ENCODE data around the gene MACROH2A1. TPM values are rescaled to one million over a fixed set of nuclear protein-coding genes. Genes with fewer than 3 reads are reported as not detected.

Gene MACROH2A1
- total and polyA plus RNA-seq, 9 of the 15 experiments (the other 6 are each of a cell fraction or from before 2014, with no cell fraction given), result 44.9 to 289 (median 193) TPM

GRCh38 chr5:135296900-135297816 lies 101.9 kb downstream of the MACROH2A1 start (continued):
- TF ChIP-seq JUND (IDR thresholded peaks at IDR 0.05; ENCODE audit: borderline replicate concordance, low read depth, low read length) (0 out of 2 replicates have a peak, but pooled peaks have one; percentile 10), JUND (tag; IDR thresholded peaks at IDR 0.05; ENCODE audit: borderline replicate concordance, low read depth, low read length) (no peak)

DNA sequence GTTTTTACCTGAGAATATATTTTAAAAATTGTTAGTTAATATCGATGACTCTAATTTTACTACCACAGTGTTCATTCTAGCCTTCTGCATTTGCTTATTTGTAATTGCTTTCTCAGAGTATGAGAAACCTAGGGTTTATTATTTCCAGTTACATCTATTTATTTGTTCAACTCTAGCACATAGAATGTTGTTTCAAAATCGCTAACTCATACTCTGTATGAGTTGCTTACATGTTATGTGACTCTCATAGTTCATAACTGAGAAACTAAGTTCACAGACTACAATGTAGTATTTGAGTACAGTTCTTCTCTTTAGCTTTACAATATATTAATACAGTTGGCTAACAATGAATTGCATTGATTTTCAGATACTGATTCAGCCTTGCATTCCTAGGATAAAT lies 103.2 kb downstream of the MACROH2A1 start:
- H3K36me3 ChIP-seq (ENCODE audit: control insufficient read depth, insufficient read depth, low read length), result no peaks in the 10 kb centered on the region
- H3K4me2 ChIP-seq (ENCODE audit: insufficient read depth, low read length), result no peak overlapping the region
- DNase-seq (ENCODE audit: extremely low read depth in 1 of 4, low spot score in 3 of 4), result no peak
- no TSS peak for BruUV-seq (replicated peaks)
- in situ Hi-C loops (cut with MboI) (no loop called here), intact Hi-C loops (cut with micrococcal nuclease) (loop anchor here (2.0 kb wide), 1 partner anchor 23 kb away; no protein-coding TSS in a partner anchor)
- H4K20me1 ChIP-seq (replicated peaks; ENCODE audit: control insufficient read depth, insufficient read depth, low read length), result no peaks in the 10 kb centered on the region
- H3K27ac ChIP-seq (ENCODE audit: extremely low read depth, low read depth, low read length), result no peak overlapping the region
- FAIRE-seq, result peak; percentile 37
- no peaks in the 10 kb centered on the region for H3K27me3 ChIP-seq (ENCODE audit: control insufficient read depth in 2 of 2, insufficient read depth in 2 of 2, low read length in 2 of 2)
- ATAC-seq, result no peak
- H3K9me3 ChIP-seq (replicated peaks; ENCODE audit: control insufficient read depth, insufficient read depth, low read depth, low read length), result no peaks in the 10 kb centered on the region
- no peak overlapping the region for H2AFZ ChIP-seq (ENCODE audit: low read depth, low read length)
- peaks cover 8 to 19% of the 10 kb centered on the region in 2 experiments for H3K4me1 ChIP-seq (replicated peaks in 1 of 2; ENCODE audit: control insufficient read depth in 2 of 2, insufficient read depth in 2 of 2, low read length in 2 of 2)
- no peaks in the 10 kb centered on the region for H3K9me1 ChIP-seq (ENCODE audit: control insufficient read depth, insufficient read depth, low read length)
- TF ChIP-seq TOE1 (IDR thresholded peaks at IDR 0.05; ENCODE audit: borderline replicate concordance) (no peak), TOE1 (CRISPR knock-in tag; IDR thresholded peaks at IDR 0.05; ENCODE audit: borderline replicate concordance, low read depth) (no peak), NFE2 (IDR thresholded peaks at IDR 0.05; ENCODE audit: low read depth) (0 out of 2 replicates have a peak, but pooled peaks have one; percentile 44), ZNF316 (IDR thresholded peaks at IDR 0.05) (0 out of 2 replicates have a peak, but pooled peaks have one; percentile 23), ZKSCAN8 (CRISPR knock-in tag; IDR thresholded peaks at IDR 0.05) (no peak), BCL6 (CRISPR knock-in tag; IDR thresholded peaks at IDR 0.05) (no peak), BHLHE40 (IDR thresholded peaks at IDR 0.05; ENCODE audit: low read length) (no peak), RBM14 (IDR thresholded peaks at IDR 0.05; ENCODE audit: borderline replicate concordance, insufficient read depth, low read depth, low read length) (no peak), SMARCE1 (IDR thresholded peaks at IDR 0.05) (no peak), CAMTA2 (CRISPR knock-in tag; conservative IDR thresholded peaks at IDR 0.05) (no peak), POLR3G (IDR thresholded peaks at IDR 0.05; ENCODE audit: extremely low read depth, insufficient read length, insufficient replicate concordance) (no peak), PRDM10 (IDR thresholded peaks at IDR 0.05; ENCODE audit: partially characterized antibody) (no peak), SAFB2 (IDR thresholded peaks at IDR 0.05; ENCODE audit: borderline replicate concordance, low read depth, low read length, severe bottlenecking) (no peak)
- POLR2A ChIA-PET, result no interaction called here
- 49% methylated on average over 2 of the region's 2 CpGs for WGBS (ENCODE audit: insufficient coverage, low coverage, missing lambda C conversion rate)
- CTCF ChIA-PET (ENCODE audit: low intra/inter-chr PET ratio), result no interaction called here
- no peak overlapping the region for H3K9ac ChIP-seq (ENCODE audit: insufficient read depth in 1 of 2, low read depth in 2 of 2, low read length in 2 of 2)
- no peak overlapping the region for H3K4me3 ChIP-seq
- H3K79me2 ChIP-seq (ENCODE audit: control insufficient read depth, insufficient read depth, low read length), result no peaks in the 10 kb centered on the region

All from K562 (cell line).